GM23338 (cell line): ENCODE results near the gene MEOX1. TPM values are rescaled to one million over a fixed set of nuclear protein-coding genes. Genes with fewer than 3 reads are reported as not detected.

Experiments
- ATAC-seq: fragments of 200-7000 bp; cut with Tn5 transposase; 3 replicates; pipeline ENCODE4 v1.9.1; 2020
- DNase-seq: peaks from one replicate; pipeline ENCODE4 v3.0.0-alpha.2; 2015; ENCODE audit warnings: low spot score
- H2AFZ ChIP-seq: fragments of 200-600 bp; sonication (generic); 2 replicates; pipeline ENCODE4 v1.8.0; 2016; ENCODE audit warnings: antibody characterized with exemption, mild to moderate bottlenecking, moderate library complexity
- H3F3A ChIP-seq: fragments of 200-600 bp; sonication (generic); replicated peaks from 2 replicates; pipeline ENCODE4 v1.8.0; 2017; ENCODE audit warnings: antibody characterized with exemption, mixed run types, low read depth
- H3K27ac ChIP-seq: fragments of 200-600 bp; sonication (generic); 2 replicates; pipeline ENCODE4 v1.6.1; 2016; ENCODE audit warnings: low read depth
- H3K27me3 ChIP-seq: fragments of 200-600 bp; sonication (generic); 2 replicates; pipeline ENCODE4 v1.8.0; 2016; ENCODE audit warnings: mild to moderate bottlenecking, mixed run types, moderate library complexity; ENCODE audit not compliant: insufficient read depth
- H3K36me3 ChIP-seq: fragments of 200-600 bp; sonication (generic); 2 replicates; pipeline ENCODE4 v1.8.0; 2016; ENCODE audit warnings: mild to moderate bottlenecking; ENCODE audit not compliant: insufficient read depth
- H3K4me1 ChIP-seq: fragments of 200-600 bp; sonication (generic); 2 replicates; pipeline ENCODE4 v1.8.0; 2016; ENCODE audit warnings: mild to moderate bottlenecking, moderate library complexity; ENCODE audit not compliant: insufficient read depth
- H3K4me2 ChIP-seq: fragments of 200-600 bp; sonication (generic); 2 replicates; pipeline ENCODE4 v1.7.1; 2017; ENCODE audit warnings: mixed run types
- H3K4me3 ChIP-seq: fragments of 200-600 bp; sonication (generic); 2 replicates; pipeline ENCODE4 v1.6.1; 2016; ENCODE audit warnings: mixed run types
- H3K79me2 ChIP-seq: fragments of 200-600 bp; sonication (generic); replicated peaks from 2 replicates; pipeline ENCODE4 v1.8.0; 2017; ENCODE audit warnings: mild to moderate bottlenecking; ENCODE audit not compliant: insufficient read depth
- H3K9me2 ChIP-seq: fragments of 200-600 bp; sonication (generic); 2 replicates; pipeline ENCODE4 v1.8.0; 2017; ENCODE audit not compliant: insufficient read depth
- H4K20me1 ChIP-seq: fragments of 200-600 bp; sonication (generic); replicated peaks from 2 replicates; pipeline ENCODE4 v1.8.0; 2017; ENCODE audit warnings: mild to moderate bottlenecking; ENCODE audit not compliant: insufficient read depth
- H3K27ac Mint-ChIP-seq: 2 replicates; pipeline ENCODE4 v1.8.0; 2020; ENCODE audit warnings: inconsistent platforms, mild to moderate bottlenecking, moderate library complexity, mixed read lengths
- H3K27me3 Mint-ChIP-seq: 3 replicates; pipeline ENCODE4 v1.8.0; 2022; ENCODE audit warnings: low read depth, mild to moderate bottlenecking, moderate library complexity, mixed read lengths, inconsistent platforms; ENCODE audit not compliant: insufficient read depth, poor library complexity
- H3K36me3 Mint-ChIP-seq: 3 replicates; pipeline ENCODE4 v1.8.0; 2021; ENCODE audit warnings: low read depth, mild to moderate bottlenecking, inconsistent platforms, moderate library complexity, mixed read lengths
- H3K4me1 Mint-ChIP-seq: 3 replicates; pipeline ENCODE4 v1.8.0; 2020; ENCODE audit warnings: mild to moderate bottlenecking, inconsistent platforms, mixed read lengths
- H3K4me3 Mint-ChIP-seq: 3 replicates; pipeline ENCODE4 v1.8.0; 2021; ENCODE audit warnings: moderate library complexity, mild to moderate bottlenecking, inconsistent platforms, mixed read lengths
- H3K9me3 Mint-ChIP-seq: 3 replicates; pipeline ENCODE4 v1.8.0; 2020; ENCODE audit warnings: moderate library complexity, mild to moderate bottlenecking, inconsistent platforms, mixed read lengths
- EZH2 ChIP-seq: fragments of 200-600 bp; sonication (generic); IDR thresholded peaks from one replicate; pipeline ENCODE4 v1.8.0; 2017; ENCODE audit warnings: antibody characterized with exemption, mild to moderate bottlenecking, low read depth; ENCODE audit not compliant: unreplicated experiment
- EZH2phosphoT487 ChIP-seq: fragments of 200-600 bp; sonication (generic); IDR thresholded peaks from one replicate; pipeline ENCODE4 v1.8.1; 2018; ENCODE audit warnings: antibody characterized with exemption; ENCODE audit not compliant: unreplicated experiment
- JUNB ChIP-seq: IDR thresholded peaks from one replicate; pipeline ENCODE4 v1.6.1; 2016; ENCODE audit warnings: antibody characterized with exemption; ENCODE audit not compliant: unreplicated experiment
- NANOG ChIP-seq: IDR thresholded peaks from 2 replicates; pipeline ENCODE4 v1.6.1; 2016; ENCODE audit warnings: antibody characterized with exemption, borderline replicate concordance
- POLR2AphosphoS5 ChIP-seq: IDR thresholded peaks from 2 replicates; pipeline ENCODE4 v1.6.1; 2016; ENCODE audit warnings: antibody characterized with exemption, low read depth
- STAT1 ChIP-seq: IDR thresholded peaks from one replicate; pipeline ENCODE4 v1.6.1; 2016; ENCODE audit warnings: antibody characterized with exemption; ENCODE audit not compliant: unreplicated experiment
- ZNF114 ChIP-seq: fragments of 250-450 bp; sonication (Bioruptor Pico); IDR thresholded peaks from 2 replicates; pipeline ENCODE4 v1.5.0; 2020; ENCODE audit warnings: mild to moderate bottlenecking, moderate library complexity
- ZNF331 ChIP-seq: fragments of 250-450 bp; sonication (Bioruptor Pico); IDR thresholded peaks from 2 replicates; pipeline ENCODE4 v1.5.0; 2020; ENCODE audit warnings: low read depth, mild to moderate bottlenecking, moderate library complexity
- polyA plus RNA-seq: library from polyadenylated mRNA; unstranded; fragments of >200 nt; fragmentation: Nextera tagmentation; extraction: Ambion mirVana; gene quantifications from 2 replicates; pipeline ENCODE4 v1.2.1, GENCODE V29; 2016
- total RNA-seq: library from RNA; depleted of rRNA; stranded (reverse); fragments of >200 nt; shearing (Covaris generic); gene quantifications from 2 replicates; pipeline ENCODE4 v1.2.3, GENCODE V29; 2014
- TF ChIP-seq, protein P1 (sequence below): fragments of 250-450 bp; sonication (Bioruptor Pico); IDR thresholded peaks from 2 replicates; pipeline ENCODE4 v1.5.0; 2020; ENCODE audit warnings: mild to moderate bottlenecking, moderate library complexity
- TF ChIP-seq, protein P2 (sequence below): IDR thresholded peaks from 2 replicates; pipeline ENCODE4 v1.6.1; 2016; ENCODE audit warnings: antibody characterized with exemption

The MEOX1 gene
- total and polyA plus RNA-seq, 2 experiments from 2014 or later: not detected

DNA sequence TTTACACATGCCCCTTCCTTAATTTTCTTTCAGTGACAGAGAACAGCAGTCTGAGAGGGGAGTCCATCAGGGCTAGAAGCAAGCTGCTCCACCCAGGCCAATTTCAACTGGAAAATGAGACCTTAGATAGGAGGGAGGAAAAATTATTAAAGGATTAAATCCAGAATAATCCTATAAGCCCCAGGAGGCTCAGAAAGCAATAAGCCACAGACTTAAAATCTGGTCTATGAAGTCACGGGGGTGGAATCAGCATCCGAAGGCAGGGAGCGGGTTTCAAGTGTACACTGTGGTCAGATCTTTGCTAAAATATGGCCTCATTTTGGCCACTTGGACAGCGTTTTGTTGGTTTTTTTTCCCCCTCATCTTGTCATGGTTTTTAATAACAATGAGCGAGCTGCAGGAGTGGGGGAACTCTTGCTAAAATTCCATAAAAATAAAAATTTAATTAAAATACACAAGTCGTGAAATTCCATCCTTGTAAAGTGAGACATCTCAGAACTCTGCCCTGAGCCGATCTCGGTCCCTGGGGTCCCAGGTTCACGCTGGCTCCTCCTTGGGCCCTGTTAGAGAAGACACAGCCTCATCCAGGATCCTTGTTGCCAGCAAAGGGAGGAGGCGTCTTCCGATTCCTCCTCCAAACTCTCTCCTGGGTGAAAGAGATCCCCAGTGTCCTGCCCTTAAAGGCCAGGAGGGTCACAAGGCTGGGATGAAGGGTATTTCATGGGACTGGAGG, 63.9 kb downstream of the MEOX1 start:
- H3K4me3 ChIP-seq: no peak overlapping the region
- Mint-ChIP-seq H3K4me3 (no peak overlapping the region; the same call in 2 of the 3 replicates), H3K27me3 (peaks cover 11% of the 10 kb centered on the region), H3K4me1 (peaks cover 3% of the 10 kb centered on the region; the same call in 2 of the 3 replicates), H3K9me3 (no peaks in the 10 kb centered on the region; the same call in 2 of the 3 replicates), H3K27ac (no peak overlapping the region), H3K36me3 (no peaks in the 10 kb centered on the region)
- ATAC-seq (no peak), DNase-seq (no peak)
- TF ChIP-seq JUNB (no peak), NANOG (no peak), EZH2phosphoT487 (no peak), EZH2 (no peak), ZNF331 (CRISPR knock-in tag) (no peak), STAT1 (no peak)
- no peaks in the 10 kb centered on the region for H3K9me2 ChIP-seq
- no peaks in the 10 kb centered on the region for H4K20me1 ChIP-seq
- no peaks in the 10 kb centered on the region for H3K79me2 ChIP-seq
- H3K36me3 ChIP-seq: no peaks in the 10 kb centered on the region
- 0 out of 2 replicates have a peak, but pooled peaks cover 4% of the 10 kb centered on the region for H3K4me1 ChIP-seq
- H3K27me3 ChIP-seq: no peaks in the 10 kb centered on the region
- no peaks in the 10 kb centered on the region for H3F3A ChIP-seq
- H3K4me2 ChIP-seq: no peak overlapping the region
- H3K27ac ChIP-seq: no peak overlapping the region
- peak overlapping the region; percentile 63; the same call in 1 of the 2 replicates for H2AFZ ChIP-seq

DNA sequence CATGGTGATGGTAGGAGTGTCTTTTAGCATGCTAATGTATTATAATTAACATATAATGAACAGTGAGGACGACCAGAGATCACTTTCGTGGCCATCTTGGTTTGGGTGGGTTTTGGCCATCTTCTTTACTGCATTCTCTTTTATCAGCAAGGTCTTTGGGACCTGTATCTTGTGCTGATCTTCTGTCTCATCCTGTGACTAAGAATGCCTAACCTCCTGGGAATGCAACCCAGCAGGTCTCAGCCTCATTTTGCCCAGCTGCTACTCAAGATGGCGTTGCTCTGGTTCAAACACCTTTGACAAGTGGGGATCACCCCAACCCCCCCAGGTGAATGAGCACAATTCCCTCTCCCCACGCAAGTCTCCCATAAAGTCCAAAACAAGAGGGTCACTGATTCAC, 66.3 kb downstream of the MEOX1 start:
- TF ChIP-seq ZNF331 (CRISPR knock-in tag) (no peak), ZNF114 (CRISPR knock-in tag) (no peak), EZH2 (no peak), STAT1 (no peak), POLR2AphosphoS5 (no peak), EZH2phosphoT487 (no peak)
- TF ChIP-seq, protein P1, sequence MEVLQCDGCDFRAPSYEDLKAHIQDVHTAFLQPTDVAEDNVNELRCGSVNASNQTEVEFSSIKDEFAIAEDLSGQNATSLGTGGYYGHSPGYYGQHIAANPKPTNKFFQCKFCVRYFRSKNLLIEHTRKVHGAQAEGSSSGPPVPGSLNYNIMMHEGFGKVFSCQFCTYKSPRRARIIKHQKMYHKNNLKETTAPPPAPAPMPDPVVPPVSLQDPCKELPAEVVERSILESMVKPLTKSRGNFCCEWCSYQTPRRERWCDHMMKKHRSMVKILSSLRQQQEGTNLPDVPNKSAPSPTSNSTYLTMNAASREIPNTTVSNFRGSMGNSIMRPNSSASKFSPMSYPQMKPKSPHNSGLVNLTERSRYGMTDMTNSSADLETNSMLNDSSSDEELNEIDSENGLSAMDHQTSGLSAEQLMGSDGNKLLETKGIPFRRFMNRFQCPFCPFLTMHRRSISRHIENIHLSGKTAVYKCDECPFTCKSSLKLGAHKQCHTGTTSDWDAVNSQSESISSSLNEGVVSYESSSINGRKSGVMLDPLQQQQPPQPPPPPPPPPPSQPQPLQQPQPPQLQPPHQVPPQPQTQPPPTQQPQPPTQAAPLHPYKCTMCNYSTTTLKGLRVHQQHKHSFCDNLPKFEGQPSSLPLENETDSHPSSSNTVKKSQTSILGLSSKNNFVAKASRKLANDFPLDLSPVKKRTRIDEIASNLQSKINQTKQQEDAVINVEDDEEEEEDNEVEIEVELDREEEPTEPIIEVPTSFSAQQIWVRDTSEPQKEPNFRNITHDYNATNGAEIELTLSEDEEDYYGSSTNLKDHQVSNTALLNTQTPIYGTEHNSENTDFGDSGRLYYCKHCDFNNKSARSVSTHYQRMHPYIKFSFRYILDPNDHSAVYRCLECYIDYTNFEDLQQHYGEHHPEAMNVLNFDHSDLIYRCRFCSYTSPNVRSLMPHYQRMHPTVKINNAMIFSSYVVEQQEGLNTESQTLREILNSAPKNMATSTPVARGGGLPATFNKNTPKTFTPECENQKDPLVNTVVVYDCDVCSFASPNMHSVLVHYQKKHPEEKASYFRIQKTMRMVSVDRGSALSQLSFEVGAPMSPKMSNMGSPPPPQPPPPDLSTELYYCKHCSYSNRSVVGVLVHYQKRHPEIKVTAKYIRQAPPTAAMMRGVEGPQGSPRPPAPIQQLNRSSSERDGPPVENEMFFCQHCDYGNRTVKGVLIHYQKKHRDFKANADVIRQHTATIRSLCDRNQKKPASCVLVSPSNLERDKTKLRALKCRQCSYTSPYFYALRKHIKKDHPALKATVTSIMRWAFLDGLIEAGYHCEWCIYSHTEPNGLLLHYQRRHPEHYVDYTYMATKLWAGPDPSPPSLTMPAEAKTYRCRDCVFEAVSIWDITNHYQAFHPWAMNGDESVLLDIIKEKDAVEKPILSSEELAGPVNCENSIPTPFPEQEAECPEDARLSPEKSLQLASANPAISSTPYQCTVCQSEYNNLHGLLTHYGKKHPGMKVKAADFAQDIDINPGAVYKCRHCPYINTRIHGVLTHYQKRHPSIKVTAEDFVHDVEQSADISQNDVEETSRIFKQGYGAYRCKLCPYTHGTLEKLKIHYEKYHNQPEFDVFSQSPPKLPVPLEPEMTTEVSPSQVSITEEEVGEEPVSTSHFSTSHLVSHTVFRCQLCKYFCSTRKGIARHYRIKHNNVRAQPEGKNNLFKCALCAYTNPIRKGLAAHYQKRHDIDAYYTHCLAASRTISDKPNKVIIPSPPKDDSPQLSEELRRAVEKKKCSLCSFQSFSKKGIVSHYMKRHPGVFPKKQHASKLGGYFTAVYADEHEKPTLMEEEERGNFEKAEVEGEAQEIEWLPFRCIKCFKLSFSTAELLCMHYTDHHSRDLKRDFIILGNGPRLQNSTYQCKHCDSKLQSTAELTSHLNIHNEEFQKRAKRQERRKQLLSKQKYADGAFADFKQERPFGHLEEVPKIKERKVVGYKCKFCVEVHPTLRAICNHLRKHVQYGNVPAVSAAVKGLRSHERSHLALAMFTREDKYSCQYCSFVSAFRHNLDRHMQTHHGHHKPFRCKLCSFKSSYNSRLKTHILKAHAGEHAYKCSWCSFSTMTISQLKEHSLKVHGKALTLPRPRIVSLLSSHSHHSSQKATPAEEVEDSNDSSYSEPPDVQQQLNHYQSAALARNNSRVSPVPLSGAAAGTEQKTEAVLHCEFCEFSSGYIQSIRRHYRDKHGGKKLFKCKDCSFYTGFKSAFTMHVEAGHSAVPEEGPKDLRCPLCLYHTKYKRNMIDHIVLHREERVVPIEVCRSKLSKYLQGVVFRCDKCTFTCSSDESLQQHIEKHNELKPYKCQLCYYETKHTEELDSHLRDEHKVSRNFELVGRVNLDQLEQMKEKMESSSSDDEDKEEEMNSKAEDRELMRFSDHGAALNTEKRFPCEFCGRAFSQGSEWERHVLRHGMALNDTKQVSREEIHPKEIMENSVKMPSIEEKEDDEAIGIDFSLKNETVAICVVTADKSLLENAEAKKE (CRISPR knock-in tag): no peak
- TF ChIP-seq, protein P2, sequence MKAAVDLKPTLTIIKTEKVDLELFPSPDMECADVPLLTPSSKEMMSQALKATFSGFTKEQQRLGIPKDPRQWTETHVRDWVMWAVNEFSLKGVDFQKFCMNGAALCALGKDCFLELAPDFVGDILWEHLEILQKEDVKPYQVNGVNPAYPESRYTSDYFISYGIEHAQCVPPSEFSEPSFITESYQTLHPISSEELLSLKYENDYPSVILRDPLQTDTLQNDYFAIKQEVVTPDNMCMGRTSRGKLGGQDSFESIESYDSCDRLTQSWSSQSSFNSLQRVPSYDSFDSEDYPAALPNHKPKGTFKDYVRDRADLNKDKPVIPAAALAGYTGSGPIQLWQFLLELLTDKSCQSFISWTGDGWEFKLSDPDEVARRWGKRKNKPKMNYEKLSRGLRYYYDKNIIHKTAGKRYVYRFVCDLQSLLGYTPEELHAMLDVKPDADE: no peak
- no peaks in the 10 kb centered on the region for H3K9me2 ChIP-seq
- H3K4me3 ChIP-seq: no peak overlapping the region
- no peaks in the 10 kb centered on the region; the same call in 2 of the 3 replicates for H3K9me3 Mint-ChIP-seq
- H3K4me2 ChIP-seq: no peak overlapping the region
- H3K27me3 Mint-ChIP-seq: peaks cover 15% of the 10 kb centered on the region
- no peaks in the 10 kb centered on the region for H3K27me3 ChIP-seq
- no peak overlapping the region for H3K27ac Mint-ChIP-seq
- H3K79me2 ChIP-seq: no peaks in the 10 kb centered on the region
- H3K4me1 ChIP-seq: peaks cover 9% of the 10 kb centered on the region
- H3K4me3 Mint-ChIP-seq: no peak overlapping the region
- 0 out of 2 replicates have a peak, but pooled peaks cover 6% of the 10 kb centered on the region for H3F3A ChIP-seq
- no peak overlapping the region for H2AFZ ChIP-seq
- no peaks in the 10 kb centered on the region for H3K36me3 Mint-ChIP-seq
- no peaks in the 10 kb centered on the region for H4K20me1 ChIP-seq
- peaks cover 20% of the 10 kb centered on the region for H3K4me1 Mint-ChIP-seq
- no peak for ATAC-seq
- no peak overlapping the region for H3K27ac ChIP-seq
- H3K36me3 ChIP-seq: no peaks in the 10 kb centered on the region
- no peak for DNase-seq
